GM19455 (cell line): ENCODE measurements around the gene TTLL7.
A peak's percentile ranks its signal among the peaks of the same experiment; 100 is the strongest.
"Not testable (repeated sequence)": the region's sequence is repeated elsewhere in the genome, so short reads cannot be mapped to it uniquely, and the experiment has no call there.

Experiments
- ATAC-seq: cut with Tn5 transposase; IDR thresholded peaks from one replicate; pipeline ENCODE4 v1.9.1; 2021; ENCODE audit not compliant: unreplicated experiment

The TTLL7 gene

GRCh38 chr1:83931658-83932253 is 67.2 kb downstream of the TTLL7 start:
- peak; percentile 82 for ATAC-seq

- ATAC-seq, result no peak
These were observed 69.7 kb downstream of the TTLL7 start for GRCh38 chr1:83929184-83929583.

DNA sequence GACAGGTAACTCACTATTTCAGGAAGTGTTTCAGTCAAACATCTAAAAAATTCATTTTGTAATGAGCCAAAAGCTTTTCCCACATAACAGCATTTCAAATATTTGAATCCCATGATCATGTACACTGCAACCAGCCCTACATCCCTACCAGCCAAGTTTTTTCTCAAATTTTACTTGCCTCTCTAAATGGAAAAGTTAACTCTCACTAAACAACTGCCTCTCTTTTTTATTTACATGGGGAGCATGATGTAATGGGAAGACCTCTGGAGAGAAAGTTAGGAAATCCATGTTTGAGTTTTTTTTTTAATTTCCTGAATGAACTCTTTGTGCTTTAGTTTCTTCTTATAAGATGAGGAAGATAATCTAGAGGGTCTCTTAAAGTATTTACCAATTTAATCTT is 70.5 kb downstream of the TTLL7 start:
- ATAC-seq, result no peak

GRCh38 chr1:83927701-83928100 is 71.2 kb downstream of the TTLL7 start:
- ATAC-seq, result no peak

- ATAC-seq, result no peak
These were observed 71.9 kb downstream of the TTLL7 start for GRCh38 chr1:83927061-83927460.

- ATAC-seq, result no peak
These were observed 75.4 kb downstream of the TTLL7 start for GRCh38 chr1:83923553-83923952.

DNA sequence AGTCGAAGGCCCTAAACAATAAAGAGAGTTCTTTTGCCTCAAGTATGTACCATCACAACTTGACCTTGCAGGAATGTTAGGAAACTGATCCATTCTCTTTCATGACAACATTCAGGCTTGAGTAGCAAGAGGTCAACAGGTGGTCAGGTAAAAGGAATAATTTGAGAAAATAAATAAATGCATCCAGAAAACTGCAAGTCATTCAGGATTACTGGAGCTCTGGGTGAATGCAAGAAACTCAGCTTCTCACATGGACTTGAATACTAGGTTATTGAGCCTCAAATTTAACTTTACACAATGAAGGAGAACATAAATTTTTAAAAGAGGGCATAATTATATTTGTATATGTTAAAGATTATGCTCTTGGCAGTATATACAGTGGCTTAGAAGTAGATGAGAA is 76.5 kb downstream of the TTLL7 start:
- no peak for ATAC-seq

DNA sequence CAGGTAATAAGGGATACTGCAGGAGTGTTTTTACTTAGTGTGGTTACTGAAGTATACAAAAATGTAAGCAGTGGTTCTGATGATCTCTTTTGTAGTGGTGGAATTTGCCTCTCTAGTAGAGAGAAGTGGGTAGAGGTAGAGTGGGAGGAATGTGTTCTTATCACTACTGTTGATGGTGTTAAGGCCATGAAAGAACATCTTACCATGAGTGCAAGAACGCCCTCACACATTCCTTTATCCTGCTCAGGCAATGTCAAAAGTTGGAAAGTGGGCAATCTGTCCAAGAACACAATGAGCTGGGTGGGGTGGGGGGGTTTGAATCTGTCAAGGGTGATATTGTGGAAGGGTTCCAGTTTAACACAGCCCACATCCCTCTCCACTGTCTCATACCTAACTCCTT is 78.6 kb downstream of the TTLL7 start:
- ATAC-seq, result no peak

- no peak for ATAC-seq
These were observed 79.1 kb downstream of the TTLL7 start for GRCh38 chr1:83919872-83920271.

GRCh38 chr1:83918688-83919285 is 80.1 kb downstream of the TTLL7 start:
- ATAC-seq, result no peak

- no peak for ATAC-seq
These were observed 81.0 kb downstream of the TTLL7 start for GRCh38 chr1:83917959-83918358.

DNA sequence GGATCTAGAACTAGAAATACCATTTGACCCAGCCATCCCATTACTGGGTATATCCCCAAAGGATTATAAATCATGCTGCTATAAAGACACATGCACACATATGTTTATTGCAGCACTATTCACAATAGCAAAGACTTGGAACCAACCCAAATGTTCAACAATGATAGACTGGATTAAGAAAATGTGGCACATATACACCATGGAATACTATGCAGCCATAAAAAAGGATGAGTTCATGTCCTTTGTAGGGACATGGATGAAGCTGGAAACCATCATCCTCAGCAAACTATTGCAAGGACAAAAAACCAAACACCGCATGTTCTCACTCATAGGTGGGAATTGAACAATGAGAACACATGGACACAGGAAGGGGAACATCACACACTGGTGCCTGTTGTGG is 82.8 kb downstream of the TTLL7 start:
- not testable (repeated sequence) for ATAC-seq

- no peak for ATAC-seq
These were observed 86.1 kb downstream of the TTLL7 start for GRCh38 chr1:83912876-83913275.

- no peak for ATAC-seq
These were observed 88.5 kb downstream of the TTLL7 start for GRCh38 chr1:83910461-83910860.

GRCh38 chr1:83909687-83910086 is 89.2 kb downstream of the TTLL7 start:
- ATAC-seq, result no peak

DNA sequence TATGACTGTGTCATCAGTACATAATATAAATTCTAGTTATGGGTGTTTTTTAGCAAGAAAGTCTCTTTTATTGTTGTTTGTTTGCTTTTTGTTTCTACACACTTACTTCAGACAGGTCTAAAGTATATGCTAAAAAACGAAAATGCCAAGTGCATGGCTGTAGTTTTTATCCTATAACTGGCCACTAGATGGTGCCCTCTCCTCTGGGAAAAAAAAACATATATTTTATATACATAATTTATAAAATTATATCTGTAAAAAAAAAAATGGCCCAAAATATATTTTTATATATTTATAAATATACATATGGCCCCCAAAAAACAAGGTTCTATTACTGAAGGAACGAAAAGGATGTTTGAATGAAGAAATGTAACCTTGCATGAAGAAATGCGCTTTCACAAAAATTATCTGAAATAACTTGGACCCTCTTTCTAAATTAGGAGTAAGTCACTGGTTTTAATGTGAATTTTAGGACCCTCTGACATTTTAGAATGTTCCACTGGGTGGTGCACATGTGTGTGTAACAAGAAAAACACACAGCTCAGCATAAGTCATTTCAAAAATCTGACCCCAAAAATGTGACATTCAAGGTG is 93.5 kb downstream of the TTLL7 start:
- no peak for ATAC-seq

GRCh38 chr1:83901547-83902155 is 97.3 kb downstream of the TTLL7 start:
- no peak for ATAC-seq

DNA sequence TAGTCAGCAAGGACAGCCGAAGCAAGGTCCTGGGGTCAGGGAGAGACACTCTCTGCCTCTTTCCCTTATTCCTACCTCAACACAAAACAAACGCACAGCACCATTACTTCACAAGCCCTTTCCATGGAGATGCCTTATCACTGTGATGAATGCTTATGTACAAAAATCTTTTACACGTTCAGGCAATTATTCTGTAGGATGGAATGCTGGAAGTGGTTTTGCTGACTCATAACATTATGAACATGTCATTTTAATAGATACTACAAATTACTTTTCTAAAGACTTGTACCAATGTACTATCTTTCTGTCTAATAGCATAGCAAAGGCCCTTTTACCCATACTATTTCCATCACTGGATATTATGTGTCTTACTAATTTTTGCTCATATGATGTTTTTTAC is 98.4 kb downstream of the TTLL7 start:
- no peak for ATAC-seq

DNA sequence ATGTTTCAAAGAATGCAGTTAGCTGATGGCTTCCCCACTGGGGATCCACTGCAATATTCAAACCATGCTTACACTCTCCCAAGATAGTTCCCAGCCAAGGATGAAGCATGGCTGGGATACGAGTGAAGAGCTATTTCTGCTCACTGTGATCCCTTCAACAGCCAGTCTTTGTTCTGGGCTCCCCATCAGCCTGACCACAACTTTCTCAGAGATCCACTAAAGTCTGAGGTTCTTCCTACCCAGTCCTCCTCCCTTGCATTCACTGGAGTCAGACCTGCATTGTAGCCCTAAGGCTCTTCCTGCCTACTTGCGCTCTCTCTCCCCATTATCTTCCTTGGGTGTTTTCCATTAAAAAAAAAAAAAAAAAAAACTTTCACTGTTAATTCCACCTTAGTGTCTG is 101.4 kb downstream of the TTLL7 start:
- no peak for ATAC-seq

DNA sequence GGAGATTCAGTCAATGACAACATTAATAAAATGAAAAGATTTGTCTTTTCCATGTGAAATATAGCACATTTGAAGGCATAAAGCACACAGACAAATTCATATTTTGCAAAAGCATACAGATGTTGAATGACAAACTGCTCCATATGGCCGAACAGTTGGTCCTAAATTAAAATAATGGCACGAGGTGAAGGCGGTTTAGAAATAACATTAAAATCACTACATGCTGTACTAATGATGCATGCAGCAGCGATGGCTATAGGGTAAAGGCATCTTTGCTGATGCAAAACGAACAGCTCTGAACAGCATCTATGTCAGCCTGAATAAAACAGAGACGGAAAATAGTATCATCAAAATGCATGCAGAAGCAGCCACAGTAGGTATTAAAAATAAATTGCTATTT is 102.6 kb downstream of the TTLL7 start:
- no peak for ATAC-seq

DNA sequence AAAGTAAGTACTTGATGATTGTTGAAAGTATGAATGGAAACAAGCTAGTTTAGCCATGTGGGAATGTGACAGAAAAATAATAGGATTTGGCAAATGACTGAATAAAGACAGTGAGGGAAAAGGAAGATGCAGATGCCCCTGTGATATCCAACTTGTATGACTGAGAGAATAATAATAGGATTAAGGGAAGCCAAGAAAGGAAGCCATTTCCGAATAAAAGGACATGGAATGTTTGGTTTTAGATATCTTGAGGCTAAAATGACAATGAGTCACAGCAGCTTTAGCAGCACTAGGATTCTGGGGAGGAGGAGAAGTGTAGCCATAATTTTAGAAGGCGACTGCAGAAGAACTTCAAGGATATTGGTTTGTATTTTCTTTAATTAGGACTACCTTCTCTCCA is 109.2 kb downstream of the TTLL7 start:
- ATAC-seq, result no peak

- ATAC-seq, result no peak
These were observed 111.4 kb downstream of the TTLL7 start for GRCh38 chr1:83887483-83887882.
